GM21529 (cell line): ENCODE measurements around the gene NAT10.

Experiments
- ATAC-seq: cut with Tn5 transposase; IDR thresholded peaks from one replicate; pipeline ENCODE4 v1.9.1; 2021; ENCODE audit not compliant: unreplicated experiment

The NAT10 gene

GRCh38 chr11:34105957-34106504 lies 602 bp downstream of the NAT10 start:
- ATAC-seq: no peak

GRCh38 chr11:34111722-34112270 lies 6.4 kb downstream of the NAT10 start:
- ATAC-seq: no peak

DNA sequence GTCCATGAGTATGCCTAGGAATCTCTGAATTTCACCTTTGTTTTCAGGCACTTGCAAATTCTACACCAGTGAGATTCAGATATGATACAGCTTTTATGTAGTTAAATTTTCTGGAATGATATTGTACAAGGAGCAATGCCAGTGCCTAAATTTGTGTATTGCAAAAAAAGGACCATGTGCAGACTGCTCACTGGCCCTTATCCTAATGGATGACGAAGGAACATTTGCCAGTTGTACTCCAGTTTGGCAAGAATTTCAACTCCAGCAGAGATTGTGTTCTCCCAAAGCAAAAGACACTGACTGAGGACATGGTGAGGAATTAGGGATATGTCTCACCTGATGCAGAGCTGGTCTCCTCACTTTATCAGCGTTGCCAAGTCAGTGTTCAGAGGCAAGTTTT lies 8.6 kb downstream of the NAT10 start:
- no peak for ATAC-seq

DNA sequence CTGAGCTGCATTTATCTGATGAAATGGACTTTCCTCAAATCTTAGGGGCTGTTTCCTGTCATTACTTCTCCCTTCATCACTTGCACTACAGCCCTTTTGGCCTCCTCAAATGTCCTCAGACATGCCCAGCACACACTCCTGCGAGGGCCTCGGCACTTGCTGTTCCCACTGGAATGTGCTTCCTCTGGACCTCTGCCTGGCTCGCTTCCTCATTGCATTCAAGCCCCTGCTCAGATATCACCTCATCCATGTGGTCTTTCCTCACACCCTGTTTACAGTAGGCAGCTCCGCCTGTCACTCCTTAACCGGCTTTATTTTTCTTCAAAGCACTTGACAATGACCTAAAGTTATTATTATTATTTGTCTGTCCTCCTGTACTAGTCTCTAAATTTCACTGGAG lies 9.0 kb downstream of the NAT10 start:
- ATAC-seq: no peak

GRCh38 chr11:34120651-34121050 lies 15.2 kb downstream of the NAT10 start:
- no peak for ATAC-seq

DNA sequence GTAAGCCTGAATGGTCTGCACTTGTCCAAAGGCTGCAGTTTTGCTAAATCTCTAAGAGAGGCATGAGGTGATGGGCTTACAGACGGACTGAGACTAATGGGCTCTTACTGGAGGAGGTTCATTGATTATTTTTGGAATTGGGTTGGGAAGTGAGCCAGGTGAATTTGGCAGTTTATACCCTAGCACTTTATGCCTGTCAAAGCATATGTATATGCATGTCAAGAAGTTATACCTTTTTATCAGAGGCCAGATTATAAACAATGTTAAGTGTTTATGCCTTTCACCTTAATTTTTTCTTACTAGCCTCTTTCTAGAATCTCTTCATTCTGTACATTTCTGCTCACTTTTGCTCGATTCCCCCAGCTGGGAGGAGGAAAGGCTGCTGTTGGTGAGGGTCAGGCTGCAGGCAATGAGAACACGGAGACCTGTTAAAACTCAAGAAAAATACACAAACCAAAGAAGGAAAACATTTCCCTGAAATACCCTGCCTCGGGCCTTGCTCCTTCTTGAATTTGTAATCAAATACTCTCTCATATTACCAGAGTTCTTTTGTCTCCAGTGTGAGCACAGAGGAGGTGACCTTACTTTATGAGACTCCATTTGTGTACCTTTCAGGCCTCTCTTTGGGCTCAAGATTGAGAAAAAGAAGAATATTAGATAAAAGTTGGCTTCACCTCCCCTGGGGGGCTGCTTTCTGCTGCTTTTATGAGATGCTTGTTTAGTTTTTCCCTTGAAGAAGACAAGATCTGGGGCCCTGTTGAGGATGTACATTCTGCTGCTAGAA lies 19.6 kb downstream of the NAT10 start:
- ATAC-seq: no peak

- no peak for ATAC-seq
These were observed 21.8 kb downstream of the NAT10 start for GRCh38 chr11:34126959-34127848.

DNA sequence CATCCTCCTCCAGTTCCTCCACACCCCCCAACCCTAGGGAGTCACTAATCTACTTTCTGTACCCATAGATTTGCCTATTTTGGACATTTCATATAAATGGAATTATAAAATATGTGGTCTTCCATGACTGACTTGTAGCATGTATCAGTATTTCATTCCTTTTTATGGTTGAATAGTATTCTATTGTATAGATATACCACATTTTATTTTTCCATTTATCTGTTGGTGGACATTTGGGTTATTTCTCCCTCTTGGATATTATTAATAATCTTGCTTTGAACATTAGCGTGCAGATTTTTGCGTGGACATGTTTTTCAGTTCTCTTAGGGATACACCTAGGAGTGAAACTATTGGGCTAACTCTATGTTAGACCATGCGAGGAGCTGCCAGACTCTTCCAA lies 23.4 kb downstream of the NAT10 start:
- ATAC-seq: no peak

DNA sequence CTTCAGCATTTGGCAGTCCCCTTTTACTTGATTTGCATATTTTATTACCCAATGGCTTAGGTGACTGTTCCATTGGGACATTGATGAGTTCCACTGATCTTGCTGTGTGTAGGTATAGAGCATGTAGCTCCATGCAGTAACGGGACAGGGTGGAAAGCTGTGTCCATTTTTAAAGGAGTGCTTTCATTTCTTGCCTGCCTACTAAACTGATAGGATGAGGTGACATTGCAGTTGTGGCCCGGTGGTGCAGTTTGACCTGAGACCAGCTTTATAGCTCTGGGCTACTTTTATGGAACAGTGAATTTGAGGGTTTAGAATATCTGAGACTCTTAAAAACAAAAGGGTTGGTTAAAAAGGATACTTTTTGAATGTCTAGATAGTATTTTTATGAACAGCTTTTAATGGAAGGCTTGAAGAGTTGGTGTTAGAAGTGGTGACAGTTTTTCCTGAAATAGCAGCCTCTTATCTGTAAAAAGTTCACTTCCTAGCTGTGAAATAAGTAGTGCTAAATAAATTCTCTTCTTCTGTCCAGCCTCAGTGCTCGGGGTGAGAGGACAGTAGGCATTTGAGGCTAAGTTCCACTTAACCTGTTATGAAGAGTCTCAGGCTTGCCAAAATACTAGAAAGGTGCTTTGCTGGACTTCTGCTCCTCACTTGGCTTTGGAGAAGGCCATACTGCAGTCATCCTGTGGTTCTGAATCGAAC lies 27.0 kb downstream of the NAT10 start:
- no peak for ATAC-seq

DNA sequence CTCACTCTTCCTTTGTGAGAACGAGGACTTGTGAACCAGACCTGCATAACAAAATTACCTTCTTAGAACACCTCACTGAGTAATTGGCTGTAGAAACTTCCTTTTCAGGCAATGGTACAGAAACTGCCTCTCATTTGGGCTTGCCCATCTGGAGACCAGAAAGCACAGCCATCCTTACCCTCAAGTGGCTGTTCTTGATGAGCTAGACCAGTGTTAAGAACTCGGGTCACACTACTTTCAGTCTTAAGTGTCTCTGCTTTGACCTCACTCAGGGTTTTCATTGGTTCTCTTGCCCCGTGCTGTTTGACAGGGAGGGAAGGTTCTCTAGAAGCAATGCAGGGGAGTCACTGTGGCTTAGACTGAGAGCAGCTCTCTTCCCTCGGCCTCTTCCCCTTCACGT lies 29.3 kb downstream of the NAT10 start:
- peak; percentile 60 for ATAC-seq

DNA sequence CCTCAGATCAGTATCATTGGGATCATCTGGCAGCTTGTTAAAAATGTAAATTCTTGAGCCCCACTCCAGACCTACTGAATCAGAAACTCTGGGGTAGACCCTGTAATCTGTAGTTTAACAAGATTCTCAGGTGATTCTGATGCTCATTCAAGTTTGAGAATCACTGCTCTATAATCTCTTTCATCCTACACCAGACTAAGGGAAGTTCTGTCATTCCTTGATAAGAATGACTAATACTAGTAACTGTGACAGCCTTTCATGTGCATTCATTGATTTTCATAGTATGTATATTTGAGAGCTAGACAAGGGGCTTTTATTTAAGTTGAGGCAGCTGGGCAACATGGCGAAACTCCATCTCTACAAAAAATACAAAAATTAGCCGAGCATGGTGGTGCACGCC lies 30.0 kb downstream of the NAT10 start:
- no peak for ATAC-seq

DNA sequence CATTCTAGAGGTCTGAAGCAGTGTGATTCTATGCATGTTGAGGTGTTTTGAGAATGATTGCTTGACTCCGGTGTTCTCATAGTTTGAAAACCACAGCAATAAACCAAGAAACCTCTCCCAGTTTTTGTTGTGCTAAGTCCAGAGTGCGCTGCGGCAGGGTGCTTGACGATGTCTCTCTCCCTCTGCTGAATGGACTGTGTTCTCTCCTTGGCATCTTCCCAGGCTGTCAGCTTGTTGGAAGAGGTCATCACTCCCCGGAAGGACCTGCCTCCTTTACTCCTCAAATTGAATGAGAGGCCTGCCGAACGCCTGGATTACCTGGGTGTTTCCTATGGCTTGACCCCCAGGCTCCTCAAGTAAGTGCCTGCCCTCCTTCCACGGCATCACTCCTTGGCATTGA lies 31.0 kb downstream of the NAT10 start:
- ATAC-seq: no peak

DNA sequence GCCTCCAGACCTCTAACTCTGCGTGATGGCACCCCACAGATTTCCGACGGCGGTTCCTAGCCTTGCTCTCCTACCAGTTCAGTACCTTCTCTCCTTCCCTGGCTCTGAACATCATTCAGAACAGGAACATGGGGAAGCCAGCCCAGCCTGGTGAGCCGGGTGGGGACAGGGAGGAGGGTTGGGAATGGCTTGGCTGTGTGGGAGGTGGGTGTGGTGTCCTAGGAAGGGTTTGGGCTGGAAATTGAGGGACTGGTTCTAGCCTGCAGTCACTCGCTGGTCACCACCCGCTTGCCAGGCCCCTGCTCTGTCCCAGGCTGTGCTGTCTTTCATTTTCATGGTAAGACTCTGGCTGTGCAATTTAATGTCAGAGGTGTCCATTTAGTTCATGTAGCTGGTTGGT lies 33.9 kb downstream of the NAT10 start:
- ATAC-seq: no peak

- no peak for ATAC-seq
These were observed 34.7 kb downstream of the NAT10 start for GRCh38 chr11:34140149-34140548.

GRCh38 chr11:34143048-34143447 lies 37.6 kb downstream of the NAT10 start:
- ATAC-seq: no peak

DNA sequence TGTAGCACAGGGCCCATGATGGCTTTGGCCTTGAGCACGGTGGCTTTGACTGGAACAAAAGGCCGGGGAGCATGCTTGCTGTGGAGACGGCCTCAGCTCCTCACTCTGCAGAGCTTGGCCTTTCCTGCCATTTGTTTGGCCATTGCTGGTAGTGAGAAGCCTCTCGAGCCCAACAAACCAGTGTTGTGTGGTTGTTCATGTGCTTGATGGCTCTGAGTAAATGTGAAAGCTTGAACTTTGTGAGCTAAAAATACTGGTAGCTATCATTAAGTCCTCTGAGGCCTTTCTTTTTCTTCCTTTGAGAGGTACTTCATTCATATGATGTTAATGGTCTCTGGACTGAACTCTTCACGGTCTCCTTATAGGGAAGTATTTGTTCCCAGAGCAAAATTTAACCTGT lies 39.6 kb downstream of the NAT10 start:
- peak; percentile 70 for ATAC-seq

- peak; percentile 59 for ATAC-seq
These were observed 40.5 kb downstream of the NAT10 start for GRCh38 chr11:34145847-34146381.

DNA sequence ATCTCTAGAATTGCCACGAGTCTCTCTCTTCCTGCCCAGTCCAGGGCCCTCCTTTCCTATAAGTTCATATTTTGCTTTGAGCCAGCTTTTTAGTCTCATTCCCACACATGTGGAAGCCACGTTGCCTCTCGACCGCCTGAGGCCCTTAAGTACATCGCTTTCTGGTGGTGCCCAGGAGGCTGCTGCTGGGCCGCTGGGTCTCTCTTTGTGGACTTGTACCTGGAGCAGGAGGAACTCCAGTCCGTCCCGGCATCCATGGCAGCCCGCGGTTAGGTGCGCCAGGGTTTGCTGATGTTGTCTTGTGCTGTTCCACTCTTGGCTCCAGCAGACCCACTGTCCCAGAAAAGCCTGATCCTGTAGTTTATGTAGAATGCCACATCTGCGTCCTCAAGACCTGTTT lies 41.0 kb downstream of the NAT10 start:
- no peak for ATAC-seq

DNA sequence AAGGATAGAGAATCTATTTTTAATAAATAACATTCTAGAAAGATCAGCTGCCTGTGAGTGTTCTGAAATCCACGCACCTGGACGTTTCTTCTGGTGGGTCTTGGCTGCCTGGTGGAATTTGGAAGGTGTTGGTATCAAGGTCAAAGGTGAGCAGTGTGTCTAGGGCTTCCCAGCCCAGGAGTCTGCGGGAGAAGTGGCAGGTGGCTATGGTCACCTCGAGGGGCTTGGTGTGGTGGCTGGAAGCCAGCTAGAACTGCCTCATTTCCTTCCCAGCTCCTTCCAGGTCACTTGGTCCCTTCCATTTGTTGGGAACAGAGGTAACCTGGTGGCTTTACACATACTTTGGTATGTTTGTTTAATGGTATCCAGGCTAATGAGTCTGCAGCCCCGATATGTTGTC lies 41.4 kb downstream of the NAT10 start:
- no peak for ATAC-seq

DNA sequence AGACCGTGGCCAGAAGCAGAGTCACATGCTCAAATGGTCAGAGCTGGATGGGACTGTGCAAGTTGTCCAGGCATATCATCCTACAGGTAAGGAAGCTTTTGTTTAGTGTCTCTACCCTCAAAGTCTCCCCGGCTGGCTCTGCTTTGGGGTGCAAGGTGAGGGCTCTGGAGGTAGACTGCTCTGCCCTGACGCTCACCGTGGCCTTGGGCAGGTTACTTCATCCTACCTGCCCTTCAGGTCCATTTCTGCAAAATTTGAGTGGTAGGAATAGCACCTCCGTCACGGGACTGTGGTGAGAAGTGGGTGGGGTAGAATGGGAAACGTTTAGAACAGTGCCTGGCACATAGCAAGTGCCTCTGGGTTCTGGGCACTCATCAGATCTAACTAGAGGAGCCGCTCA lies 42.2 kb downstream of the NAT10 start:
- ATAC-seq: no peak
